Vagina (tissue), 2 donors: ENCODE results near the gene BACE1. TPM values are rescaled to one million over a fixed set of nuclear protein-coding genes. Genes with fewer than 3 reads are reported as not detected.

Experiments
- DNase-seq, 2 donors: peaks; one replicate each; pipeline ENCODE4 v3.0.0-alpha.2; 2017; ENCODE audit errors: extremely low spot score in 2 of 2
- H3K27ac ChIP-seq: fragments of 200-600 bp; sonication (generic); one replicate; pipeline ENCODE4 v1.5.1; 2019
- H3K27me3 ChIP-seq: fragments of 200-600 bp; sonication (generic); one replicate; pipeline ENCODE4 v1.5.1; 2019
- H3K36me3 ChIP-seq, 2 donors: fragments of 200-600 bp; sonication (generic); one replicate each; pipeline ENCODE4 v1.5.1; 2017 to 2019
- H3K4me1 ChIP-seq: fragments of 200-600 bp; sonication (generic); one replicate; pipeline ENCODE4 v1.5.1; 2019
- H3K4me3 ChIP-seq, 2 donors: fragments of 200-600 bp; sonication (generic); 1 replicate in 1 of 2; 2 replicates in 1 of 2; pipeline ENCODE4 v1.5.1; 2016 to 2019
- H3K9me3 ChIP-seq: fragments of 200-600 bp; sonication (generic); one replicate; pipeline ENCODE4 v1.5.1; 2019
- CTCF ChIP-seq, 3 experiments: fragments of 450-650 bp in 2 of 3; fragments of 200-600 bp in 1 of 3; sonication (generic) in 1 of 3; IDR thresholded peaks; one replicate each; pipeline ENCODE4 v1.5.1; 2017 to 2019; ENCODE audit warnings: antibody characterized with exemption in 3 of 3, mild to moderate bottlenecking in 2 of 3, moderate library complexity in 2 of 3
- POLR2A ChIP-seq, 2 donors: fragments of 450-650 bp; IDR thresholded peaks; one replicate each; pipeline ENCODE4 v1.6.1; 2017; ENCODE audit warnings: antibody characterized with exemption in 2 of 2, mild to moderate bottlenecking in 2 of 2, moderate library complexity in 2 of 2
- POLR2AphosphoS5 ChIP-seq, 2 donors: sonication (generic); formaldehyde crosslinking; IDR thresholded peaks; one replicate each; pipeline ENCODE4 v1.9.0; 2017; ENCODE audit warnings: antibody characterized with exemption in 2 of 2, mild to moderate bottlenecking in 2 of 2, low read depth in 1 of 2; ENCODE audit not compliant: insufficient read depth in 1 of 2
- intact Hi-C: fragments of 100-400 bp; cut with DNase I; formaldehyde crosslinking; loops from one replicate; pipeline ENCODE4 v1.15.1; 2023
- total RNA-seq: library from RNA; depleted of rRNA; stranded (reverse); fragments of >200 nt; gene quantifications from one replicate; pipeline ENCODE4 v1.2.3, GENCODE V29; 2016

The BACE1 gene
- total RNA-seq, 1 donor from 2014 or later: 25.8 TPM

- no peak overlapping the region for H3K27ac ChIP-seq
- H3K27me3 ChIP-seq: no peaks in the 10 kb centered on the region
- TF ChIP-seq POLR2AphosphoS5 (IDR thresholded peaks at IDR 0.05; ENCODE audit: insufficient read depth in 1 of 2, low read depth in 1 of 2): no peak
- TF ChIP-seq POLR2A (IDR thresholded peaks at IDR 0.05): no peak
- TF ChIP-seq CTCF (IDR thresholded peaks at IDR 0.05): no peak
- no peak for DNase-seq
- H3K36me3 ChIP-seq: no peaks in the 10 kb centered on the region
- no peaks in the 10 kb centered on the region for H3K9me3 ChIP-seq
- no peak overlapping the region for H3K4me3 ChIP-seq
- intact Hi-C loops: no loop called here
- H3K4me1 ChIP-seq: peaks cover 39% of the 10 kb centered on the region
Observed at GRCh38 chr11:117313091-117313490, 3.0 kb downstream of the BACE1 start.

GRCh38 chr11:117309310-117309709 lies 6.7 kb downstream of the BACE1 start:
- intact Hi-C loops: no loop called here
- DNase-seq: no peak
- Histone ChIP-seq H3K4me3 (no peak overlapping the region), H3K4me1 (peaks cover 14% of the 10 kb centered on the region), H3K27me3 (no peaks in the 10 kb centered on the region), H3K27ac (no peak overlapping the region), H3K36me3 (no peaks in the 10 kb centered on the region), H3K9me3 (no peaks in the 10 kb centered on the region)
- no peak for TF ChIP-seq POLR2A (IDR thresholded peaks at IDR 0.05)
- no peak for TF ChIP-seq POLR2AphosphoS5 (IDR thresholded peaks at IDR 0.05; ENCODE audit: insufficient read depth in 1 of 2, low read depth in 1 of 2)
- no peak for TF ChIP-seq CTCF (IDR thresholded peaks at IDR 0.05)

- Histone ChIP-seq H3K4me3 (no peak overlapping the region), H3K4me1 (peaks cover 11% of the 10 kb centered on the region), H3K27me3 (no peaks in the 10 kb centered on the region), H3K27ac (no peak overlapping the region), H3K36me3 (no peaks in the 10 kb centered on the region), H3K9me3 (no peaks in the 10 kb centered on the region)
- intact Hi-C loops: no loop called here
- DNase-seq: no peak
- TF ChIP-seq CTCF (IDR thresholded peaks at IDR 0.05): no peak
- TF ChIP-seq POLR2A (IDR thresholded peaks at IDR 0.05): no peak
- TF ChIP-seq POLR2AphosphoS5 (IDR thresholded peaks at IDR 0.05; ENCODE audit: insufficient read depth in 1 of 2, low read depth in 1 of 2): no peak
Observed at GRCh38 chr11:117305145-117305544, 10.9 kb downstream of the BACE1 start.

- Histone ChIP-seq H3K9me3 (no peaks in the 10 kb centered on the region), H3K36me3 (no peaks in the 10 kb centered on the region), H3K27ac (no peak overlapping the region), H3K4me3 (no peak overlapping the region), H3K4me1 (peaks cover 20% of the 10 kb centered on the region), H3K27me3 (no peaks in the 10 kb centered on the region)
- intact Hi-C loops: no loop called here
- no peak for DNase-seq
- TF ChIP-seq CTCF (IDR thresholded peaks at IDR 0.05) (no peak), POLR2A (IDR thresholded peaks at IDR 0.05) (no peak), POLR2AphosphoS5 (IDR thresholded peaks at IDR 0.05; ENCODE audit: insufficient read depth in 1 of 2, low read depth in 1 of 2) (no peak)
Observed at GRCh38 chr11:117303646-117304315, 12.3 kb downstream of the BACE1 start.

GRCh38 chr11:117303101-117303500 lies 13.0 kb downstream of the BACE1 start:
- intact Hi-C loops: no loop called here
- Histone ChIP-seq H3K27me3 (no peaks in the 10 kb centered on the region), H3K9me3 (no peaks in the 10 kb centered on the region), H3K27ac (no peak overlapping the region), H3K4me1 (peaks cover 20% of the 10 kb centered on the region), H3K36me3 (no peaks in the 10 kb centered on the region), H3K4me3 (no peak overlapping the region)
- DNase-seq: no peak
- no peak for TF ChIP-seq POLR2AphosphoS5 (IDR thresholded peaks at IDR 0.05; ENCODE audit: insufficient read depth in 1 of 2, low read depth in 1 of 2)
- TF ChIP-seq POLR2A (IDR thresholded peaks at IDR 0.05): no peak
- no peak for TF ChIP-seq CTCF (IDR thresholded peaks at IDR 0.05)
